ENCODE measurements around the gene BCAS4. TPM values are rescaled to one million over a fixed set of nuclear protein-coding genes. Genes with fewer than 3 reads are reported as not detected.
"Not testable (repeated sequence)": the region's sequence is repeated elsewhere in the genome, so short reads cannot be mapped to it uniquely, and the experiment has no call there.

The BCAS4 gene
- total RNA-seq, 1 donor from 2014 or later: 9.3 TPM

- no peaks in the 10 kb centered on the region for H3K27me3 Mint-ChIP-seq
- no peak overlapping the region for H3K4me3 Mint-ChIP-seq
- H3K27ac Mint-ChIP-seq: no peak overlapping the region
- H3K9me3 Mint-ChIP-seq: no peaks in the 10 kb centered on the region
- TF ChIP-seq CTCF (conservative IDR thresholded peaks at IDR 0.05): no peak
- no peaks in the 10 kb centered on the region for H3K36me3 Mint-ChIP-seq
- peaks cover 26% of the 10 kb centered on the region for H3K4me1 Mint-ChIP-seq (ENCODE audit: unreplicated experiment)
- DNase-seq (ENCODE audit: extremely low spot score, unreplicated experiment): peak; percentile 42
Observed at GRCh38 chr20:50759678-50760077, 35.2 kb upstream of the BCAS4 start.

GRCh38 chr20:50762045-50762422 is 32.8 kb upstream of the BCAS4 start:
- Mint-ChIP-seq H3K4me3 (peak overlapping the region; percentile 81), H3K4me1 (ENCODE audit: unreplicated experiment) (peaks cover 30% of the 10 kb centered on the region), H3K36me3 (no peaks in the 10 kb centered on the region), H3K27me3 (no peaks in the 10 kb centered on the region), H3K9me3 (no peaks in the 10 kb centered on the region), H3K27ac (peak overlapping the region; percentile 98)
- no peak for DNase-seq (ENCODE audit: extremely low spot score, unreplicated experiment)
- TF ChIP-seq CTCF (conservative IDR thresholded peaks at IDR 0.05): no peak

- no peak for TF ChIP-seq CTCF (conservative IDR thresholded peaks at IDR 0.05)
- DNase-seq (ENCODE audit: extremely low spot score, unreplicated experiment): no peak
- no peaks in the 10 kb centered on the region for H3K9me3 Mint-ChIP-seq
- no peaks in the 10 kb centered on the region for H3K27me3 Mint-ChIP-seq
- H3K27ac Mint-ChIP-seq: peak overlapping the region; percentile 98
- H3K4me1 Mint-ChIP-seq (ENCODE audit: unreplicated experiment): peaks cover 36% of the 10 kb centered on the region
- no peaks in the 10 kb centered on the region for H3K36me3 Mint-ChIP-seq
- H3K4me3 Mint-ChIP-seq: no peak overlapping the region
Observed at GRCh38 chr20:50762435-50763220, 32.2 kb upstream of the BCAS4 start.

- H3K27ac Mint-ChIP-seq: peak overlapping the region; percentile 91
- not testable (repeated sequence) for H3K36me3 Mint-ChIP-seq, H3K27me3 Mint-ChIP-seq, H3K9me3 Mint-ChIP-seq
- H3K4me1 Mint-ChIP-seq (ENCODE audit: unreplicated experiment): peaks cover 35% of the 10 kb centered on the region
- peak overlapping the region; percentile 12 for H3K4me3 Mint-ChIP-seq
- peak; percentile 60 for DNase-seq (ENCODE audit: extremely low spot score, unreplicated experiment)
Observed at GRCh38 chr20:50763550-50764458, 31.1 kb upstream of the BCAS4 start.

- peak; percentile 25 for DNase-seq (ENCODE audit: extremely low spot score, unreplicated experiment)
- H3K4me3 Mint-ChIP-seq, H3K36me3 Mint-ChIP-seq, H3K27ac Mint-ChIP-seq, H3K9me3 Mint-ChIP-seq, H3K27me3 Mint-ChIP-seq: not testable (repeated sequence)
- H3K4me1 Mint-ChIP-seq (ENCODE audit: unreplicated experiment): peaks cover 32% of the 10 kb centered on the region
Observed at GRCh38 chr20:50765251-50765650, 29.6 kb upstream of the BCAS4 start.

GRCh38 chr20:50765674-50766073 is 29.2 kb upstream of the BCAS4 start:
- no peak overlapping the region for H3K4me3 Mint-ChIP-seq
- H3K36me3 Mint-ChIP-seq: no peaks in the 10 kb centered on the region
- DNase-seq (ENCODE audit: extremely low spot score, unreplicated experiment): no peak
- no peak for TF ChIP-seq CTCF (conservative IDR thresholded peaks at IDR 0.05)
- H3K27me3 Mint-ChIP-seq: no peaks in the 10 kb centered on the region
- no peaks in the 10 kb centered on the region for H3K9me3 Mint-ChIP-seq
- H3K27ac Mint-ChIP-seq: no peak overlapping the region
- H3K4me1 Mint-ChIP-seq (ENCODE audit: unreplicated experiment): peaks cover 32% of the 10 kb centered on the region

- not testable (repeated sequence) for H3K9me3 Mint-ChIP-seq, H3K36me3 Mint-ChIP-seq, H3K27me3 Mint-ChIP-seq
- H3K4me1 Mint-ChIP-seq (ENCODE audit: unreplicated experiment): peaks cover 22% of the 10 kb centered on the region
- DNase-seq (ENCODE audit: extremely low spot score, unreplicated experiment): peak; percentile 40
- H3K4me3 Mint-ChIP-seq: peak overlapping the region; percentile 54
- H3K27ac Mint-ChIP-seq: peak overlapping the region; percentile 76
Observed at GRCh38 chr20:50766955-50767809, 27.7 kb upstream of the BCAS4 start.

- not testable (repeated sequence) for H3K9me3 Mint-ChIP-seq; H3K27ac Mint-ChIP-seq; H3K36me3 Mint-ChIP-seq; H3K4me3 Mint-ChIP-seq; H3K27me3 Mint-ChIP-seq; DNase-seq (ENCODE audit: extremely low spot score, unreplicated experiment)
- peaks cover 17% of the 10 kb centered on the region for H3K4me1 Mint-ChIP-seq (ENCODE audit: unreplicated experiment)
Observed at GRCh38 chr20:50768991-50769390, 25.9 kb upstream of the BCAS4 start.

GRCh38 chr20:50769551-50770085 is 25.2 kb upstream of the BCAS4 start:
- not testable (repeated sequence) for H3K36me3 Mint-ChIP-seq; H3K27ac Mint-ChIP-seq; H3K9me3 Mint-ChIP-seq; DNase-seq (ENCODE audit: extremely low spot score, unreplicated experiment); H3K27me3 Mint-ChIP-seq; H3K4me3 Mint-ChIP-seq
- H3K4me1 Mint-ChIP-seq (ENCODE audit: unreplicated experiment): peaks cover 13% of the 10 kb centered on the region

All from type B pancreatic cell (in vitro differentiated cells).